Measurements from ENCODE around the gene C7orf25.

DNA sequence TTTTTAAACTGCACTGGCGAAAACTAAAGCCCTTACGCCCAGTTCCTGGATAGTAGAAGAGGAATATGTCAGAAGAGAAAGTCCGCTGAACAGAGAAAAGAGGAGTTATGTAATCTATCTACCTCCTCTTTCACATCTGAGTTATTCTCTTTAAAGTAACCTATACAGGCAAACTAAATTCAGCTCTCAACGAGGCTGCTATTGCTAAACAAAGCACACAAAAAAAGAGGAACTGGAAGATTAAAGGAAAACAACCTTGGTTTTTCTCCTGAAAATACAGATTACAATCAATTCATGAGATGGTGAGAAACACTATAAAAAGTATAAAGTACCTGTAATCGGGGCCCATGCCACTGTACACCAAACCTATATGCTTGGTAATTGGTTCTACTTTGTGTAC, 14.3 kb upstream of the C7orf25 start:
- TF ChIP-seq EZH2 (IDR thresholded peaks at IDR 0.05; ENCODE audit: insufficient read depth, low read length) = no peak
- TF ChIP-seq, protein P1, sequence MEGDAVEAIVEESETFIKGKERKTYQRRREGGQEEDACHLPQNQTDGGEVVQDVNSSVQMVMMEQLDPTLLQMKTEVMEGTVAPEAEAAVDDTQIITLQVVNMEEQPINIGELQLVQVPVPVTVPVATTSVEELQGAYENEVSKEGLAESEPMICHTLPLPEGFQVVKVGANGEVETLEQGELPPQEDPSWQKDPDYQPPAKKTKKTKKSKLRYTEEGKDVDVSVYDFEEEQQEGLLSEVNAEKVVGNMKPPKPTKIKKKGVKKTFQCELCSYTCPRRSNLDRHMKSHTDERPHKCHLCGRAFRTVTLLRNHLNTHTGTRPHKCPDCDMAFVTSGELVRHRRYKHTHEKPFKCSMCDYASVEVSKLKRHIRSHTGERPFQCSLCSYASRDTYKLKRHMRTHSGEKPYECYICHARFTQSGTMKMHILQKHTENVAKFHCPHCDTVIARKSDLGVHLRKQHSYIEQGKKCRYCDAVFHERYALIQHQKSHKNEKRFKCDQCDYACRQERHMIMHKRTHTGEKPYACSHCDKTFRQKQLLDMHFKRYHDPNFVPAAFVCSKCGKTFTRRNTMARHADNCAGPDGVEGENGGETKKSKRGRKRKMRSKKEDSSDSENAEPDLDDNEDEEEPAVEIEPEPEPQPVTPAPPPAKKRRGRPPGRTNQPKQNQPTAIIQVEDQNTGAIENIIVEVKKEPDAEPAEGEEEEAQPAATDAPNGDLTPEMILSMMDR (IDR thresholded peaks at IDR 0.05; ENCODE audit: insufficient read depth, low read depth, low read length) = no peak
